SK-N-SH treated with all-trans-retinoic acid at 6 μM for 48 hours (cell line): Measurements from ENCODE around the gene GPC3.

Experiments used
- ATAC-seq: fragments of 200-7000 bp; cut with Tn5 transposase; 3 replicates; pipeline ENCODE4 v1.9.1; 2020; ENCODE audit warnings: mild to moderate bottlenecking, moderate library complexity
- ARNTL ChIP-seq: fragments of 450-650 bp; formaldehyde crosslinking; IDR thresholded peaks from 2 replicates; pipeline ENCODE4 v1.5.0; 2020; ENCODE audit warnings: low read depth, mild to moderate bottlenecking, moderate library complexity, borderline replicate concordance
- BACH2 ChIP-seq: fragments of 250-450 bp; sonication (Bioruptor Pico); IDR thresholded peaks from 2 replicates; pipeline ENCODE4 v1.9.0; 2021; ENCODE audit warnings: mild to moderate bottlenecking, borderline replicate concordance
- CREB5 ChIP-seq: fragments of 250-450 bp; sonication (Bioruptor Pico); IDR thresholded peaks from 2 replicates; pipeline ENCODE4 v1.5.1; 2020; ENCODE audit warnings: low read depth, mild to moderate bottlenecking, moderate library complexity
- ESRRG ChIP-seq: fragments of 250-450 bp; sonication (Bioruptor Pico); IDR thresholded peaks from 2 replicates; pipeline ENCODE4 v1.6.1; 2021; ENCODE audit warnings: mild to moderate bottlenecking
- GLIS3 ChIP-seq: fragments of 250-450 bp; sonication (Bioruptor Pico); IDR thresholded peaks from 2 replicates; pipeline ENCODE4 v1.5.0; 2020; ENCODE audit warnings: mild to moderate bottlenecking, moderate library complexity
- ISL1 ChIP-seq: fragments of 250-450 bp; sonication (Bioruptor Pico); IDR thresholded peaks from 2 replicates; pipeline ENCODE4 v2.1.2; 2022; ENCODE audit warnings: mild to moderate bottlenecking, moderate library complexity
- PATZ1 ChIP-seq: fragments of 250-450 bp; sonication (Bioruptor Pico); IDR thresholded peaks from 2 replicates; pipeline ENCODE4 v1.8.0; 2020; ENCODE audit warnings: mild to moderate bottlenecking, moderate library complexity, borderline replicate concordance
- RARB ChIP-seq: fragments of 250-450 bp; sonication (Bioruptor Pico); IDR thresholded peaks from 2 replicates; pipeline ENCODE4 v1.8.0; 2021; ENCODE audit warnings: mild to moderate bottlenecking, moderate library complexity
- SNAI2 ChIP-seq: fragments of 250-450 bp; sonication (Bioruptor Pico); IDR thresholded peaks from 2 replicates; pipeline ENCODE4 v1.5.0; 2020; ENCODE audit warnings: mild to moderate bottlenecking, moderate library complexity
- TCF4 ChIP-seq: fragments of 250-450 bp; sonication (Bioruptor Pico); IDR thresholded peaks from 2 replicates; pipeline ENCODE4 v1.8.0; 2021; ENCODE audit warnings: mild to moderate bottlenecking, moderate library complexity, borderline replicate concordance
- ZC3H10 ChIP-seq: fragments of 250-450 bp; sonication (Bioruptor Pico); IDR thresholded peaks from 2 replicates; pipeline ENCODE4 v1.5.1; 2021; ENCODE audit warnings: mild to moderate bottlenecking, moderate library complexity
- ZFP3 ChIP-seq: fragments of 250-450 bp; sonication (Bioruptor Pico); IDR thresholded peaks from 2 replicates; pipeline ENCODE4 v1.5.0; 2020; ENCODE audit warnings: mild to moderate bottlenecking, moderate library complexity
- ZFP30 ChIP-seq: fragments of 450-650 bp; formaldehyde crosslinking; IDR thresholded peaks from 2 replicates; pipeline ENCODE4 v1.5.0; 2022; ENCODE audit warnings: mild to moderate bottlenecking, moderate library complexity
- ZNF565 ChIP-seq: fragments of 450-650 bp; formaldehyde crosslinking; conservative IDR thresholded peaks from 2 replicates; pipeline ENCODE4 v1.5.0; 2020; ENCODE audit warnings: low read depth, mild to moderate bottlenecking, moderate library complexity
- ZNF70 ChIP-seq: fragments of 450-650 bp; formaldehyde crosslinking; IDR thresholded peaks from 2 replicates; pipeline ENCODE4 v1.5.0; 2020; ENCODE audit warnings: mild to moderate bottlenecking, moderate library complexity
- ZNF8 ChIP-seq: fragments of 450-650 bp; formaldehyde crosslinking; IDR thresholded peaks from 2 replicates; pipeline ENCODE4 v1.5.0; 2020; ENCODE audit warnings: mild to moderate bottlenecking, moderate library complexity
- TF ChIP-seq, protein P1 (sequence below): fragments of 250-450 bp; sonication (Bioruptor Pico); IDR thresholded peaks from 2 replicates; pipeline ENCODE4 v1.5.1; 2021; ENCODE audit warnings: mild to moderate bottlenecking, moderate library complexity
- TF ChIP-seq, protein P2 (sequence below): fragments of 250-450 bp; sonication (Bioruptor Pico); IDR thresholded peaks from 2 replicates; pipeline ENCODE4 v1.5.0; 2020; ENCODE audit warnings: mild to moderate bottlenecking, moderate library complexity
- TF ChIP-seq, protein P3 (sequence below): fragments of 250-450 bp; sonication (Bioruptor Pico); IDR thresholded peaks from 2 replicates; pipeline ENCODE4 v1.8.0; 2021; ENCODE audit warnings: low read depth, mild to moderate bottlenecking, moderate library complexity, borderline replicate concordance

The GPC3 gene

DNA sequence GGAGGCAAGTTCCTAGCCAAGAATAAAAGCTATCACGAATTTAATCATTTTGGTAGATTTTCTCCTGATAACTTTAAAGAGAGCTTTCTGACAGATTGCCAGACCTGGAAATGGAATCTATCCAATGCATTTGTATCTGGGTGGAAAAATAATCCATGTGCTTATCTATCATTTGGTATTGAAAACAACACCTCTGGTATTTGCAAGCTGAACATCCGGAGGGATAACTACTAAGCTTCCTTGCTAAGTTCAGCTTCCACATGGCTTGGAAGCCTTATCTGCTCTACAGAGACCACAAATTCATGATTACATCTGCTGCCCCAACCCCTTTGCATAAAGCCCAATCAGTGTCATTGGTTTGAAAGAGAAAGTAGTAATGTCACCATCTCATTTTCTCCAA is 230.7 kb downstream of the GPC3 start:
- no peak for ATAC-seq
- TF ChIP-seq ARNTL (CRISPR knock-in tag) (no peak), ESRRG (CRISPR knock-in tag) (no peak), SNAI2 (CRISPR knock-in tag) (no peak), PATZ1 (no peak), ZFP30 (CRISPR knock-in tag) (no peak), ZC3H10 (CRISPR knock-in tag) (no peak), GLIS3 (CRISPR knock-in tag) (no peak), ZFP3 (no peak)

GRCh38 chrX:133749951-133750350 is 235.4 kb downstream of the GPC3 start:
- no peak for TF ChIP-seq ESRRG (CRISPR knock-in tag)
- no peak for TF ChIP-seq ZNF8 (CRISPR knock-in tag)
- TF ChIP-seq, protein P1, sequence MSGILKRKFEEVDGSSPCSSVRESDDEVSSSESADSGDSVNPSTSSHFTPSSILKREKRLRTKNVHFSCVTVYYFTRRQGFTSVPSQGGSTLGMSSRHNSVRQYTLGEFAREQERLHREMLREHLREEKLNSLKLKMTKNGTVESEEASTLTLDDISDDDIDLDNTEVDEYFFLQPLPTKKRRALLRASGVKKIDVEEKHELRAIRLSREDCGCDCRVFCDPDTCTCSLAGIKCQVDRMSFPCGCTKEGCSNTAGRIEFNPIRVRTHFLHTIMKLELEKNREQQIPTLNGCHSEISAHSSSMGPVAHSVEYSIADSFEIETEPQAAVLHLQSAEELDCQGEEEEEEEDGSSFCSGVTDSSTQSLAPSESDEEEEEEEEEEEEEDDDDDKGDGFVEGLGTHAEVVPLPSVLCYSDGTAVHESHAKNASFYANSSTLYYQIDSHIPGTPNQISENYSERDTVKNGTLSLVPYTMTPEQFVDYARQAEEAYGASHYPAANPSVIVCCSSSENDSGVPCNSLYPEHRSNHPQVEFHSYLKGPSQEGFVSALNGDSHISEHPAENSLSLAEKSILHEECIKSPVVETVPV (CRISPR knock-in tag): no peak
- TF ChIP-seq GLIS3 (CRISPR knock-in tag): no peak
- TF ChIP-seq TCF4 (CRISPR knock-in tag): no peak
- TF ChIP-seq, protein P2, sequence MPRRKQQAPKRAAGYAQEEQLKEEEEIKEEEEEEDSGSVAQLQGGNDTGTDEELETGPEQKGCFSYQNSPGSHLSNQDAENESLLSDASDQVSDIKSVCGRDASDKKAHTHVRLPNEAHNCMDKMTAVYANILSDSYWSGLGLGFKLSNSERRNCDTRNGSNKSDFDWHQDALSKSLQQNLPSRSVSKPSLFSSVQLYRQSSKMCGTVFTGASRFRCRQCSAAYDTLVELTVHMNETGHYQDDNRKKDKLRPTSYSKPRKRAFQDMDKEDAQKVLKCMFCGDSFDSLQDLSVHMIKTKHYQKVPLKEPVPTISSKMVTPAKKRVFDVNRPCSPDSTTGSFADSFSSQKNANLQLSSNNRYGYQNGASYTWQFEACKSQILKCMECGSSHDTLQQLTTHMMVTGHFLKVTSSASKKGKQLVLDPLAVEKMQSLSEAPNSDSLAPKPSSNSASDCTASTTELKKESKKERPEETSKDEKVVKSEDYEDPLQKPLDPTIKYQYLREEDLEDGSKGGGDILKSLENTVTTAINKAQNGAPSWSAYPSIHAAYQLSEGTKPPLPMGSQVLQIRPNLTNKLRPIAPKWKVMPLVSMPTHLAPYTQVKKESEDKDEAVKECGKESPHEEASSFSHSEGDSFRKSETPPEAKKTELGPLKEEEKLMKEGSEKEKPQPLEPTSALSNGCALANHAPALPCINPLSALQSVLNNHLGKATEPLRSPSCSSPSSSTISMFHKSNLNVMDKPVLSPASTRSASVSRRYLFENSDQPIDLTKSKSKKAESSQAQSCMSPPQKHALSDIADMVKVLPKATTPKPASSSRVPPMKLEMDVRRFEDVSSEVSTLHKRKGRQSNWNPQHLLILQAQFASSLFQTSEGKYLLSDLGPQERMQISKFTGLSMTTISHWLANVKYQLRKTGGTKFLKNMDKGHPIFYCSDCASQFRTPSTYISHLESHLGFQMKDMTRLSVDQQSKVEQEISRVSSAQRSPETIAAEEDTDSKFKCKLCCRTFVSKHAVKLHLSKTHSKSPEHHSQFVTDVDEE (CRISPR knock-in tag): no peak
- no peak for TF ChIP-seq SNAI2 (CRISPR knock-in tag)
- no peak for TF ChIP-seq RARB (CRISPR knock-in tag)
- no peak for TF ChIP-seq ZNF70 (CRISPR knock-in tag)
- TF ChIP-seq, protein P3, sequence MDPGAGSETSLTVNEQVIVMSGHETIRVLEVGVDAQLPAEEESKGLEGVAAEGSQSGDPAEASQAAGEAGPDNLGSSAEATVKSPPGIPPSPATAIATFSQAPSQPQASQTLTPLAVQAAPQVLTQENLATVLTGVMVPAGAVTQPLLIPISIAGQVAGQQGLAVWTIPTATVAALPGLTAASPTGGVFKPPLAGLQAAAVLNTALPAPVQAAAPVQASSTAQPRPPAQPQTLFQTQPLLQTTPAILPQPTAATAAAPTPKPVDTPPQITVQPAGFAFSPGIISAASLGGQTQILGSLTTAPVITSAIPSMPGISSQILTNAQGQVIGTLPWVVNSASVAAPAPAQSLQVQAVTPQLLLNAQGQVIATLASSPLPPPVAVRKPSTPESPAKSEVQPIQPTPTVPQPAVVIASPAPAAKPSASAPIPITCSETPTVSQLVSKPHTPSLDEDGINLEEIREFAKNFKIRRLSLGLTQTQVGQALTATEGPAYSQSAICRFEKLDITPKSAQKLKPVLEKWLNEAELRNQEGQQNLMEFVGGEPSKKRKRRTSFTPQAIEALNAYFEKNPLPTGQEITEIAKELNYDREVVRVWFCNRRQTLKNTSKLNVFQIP (CRISPR knock-in tag): no peak
- TF ChIP-seq BACH2 (CRISPR knock-in tag): no peak
- no peak for TF ChIP-seq CREB5 (CRISPR knock-in tag)
- TF ChIP-seq ZNF565 (CRISPR knock-in tag): no peak
- TF ChIP-seq ZFP30 (CRISPR knock-in tag): no peak
- TF ChIP-seq ZC3H10 (CRISPR knock-in tag): no peak
- no peak for ATAC-seq

DNA sequence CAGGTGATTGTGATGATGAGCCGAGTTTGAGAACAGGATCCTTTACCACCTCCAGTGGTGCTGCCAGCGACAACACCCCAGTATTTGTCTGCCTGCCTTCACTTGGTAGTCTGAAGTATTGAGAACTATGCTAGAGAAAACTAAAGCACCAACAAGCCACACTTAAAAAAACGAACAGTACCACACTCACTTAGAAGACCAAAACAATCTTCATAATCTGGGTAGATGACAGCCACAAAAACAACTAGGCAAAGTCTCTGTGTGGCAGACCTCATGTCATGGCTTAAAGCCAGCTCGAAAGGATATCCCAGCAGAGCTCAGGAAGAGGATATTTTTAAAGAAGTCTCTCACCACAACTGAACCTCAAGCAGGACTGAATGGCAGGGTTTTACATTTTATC is 236.0 kb downstream of the GPC3 start:
- no peak for ATAC-seq
- TF ChIP-seq TCF4 (CRISPR knock-in tag): no peak

DNA sequence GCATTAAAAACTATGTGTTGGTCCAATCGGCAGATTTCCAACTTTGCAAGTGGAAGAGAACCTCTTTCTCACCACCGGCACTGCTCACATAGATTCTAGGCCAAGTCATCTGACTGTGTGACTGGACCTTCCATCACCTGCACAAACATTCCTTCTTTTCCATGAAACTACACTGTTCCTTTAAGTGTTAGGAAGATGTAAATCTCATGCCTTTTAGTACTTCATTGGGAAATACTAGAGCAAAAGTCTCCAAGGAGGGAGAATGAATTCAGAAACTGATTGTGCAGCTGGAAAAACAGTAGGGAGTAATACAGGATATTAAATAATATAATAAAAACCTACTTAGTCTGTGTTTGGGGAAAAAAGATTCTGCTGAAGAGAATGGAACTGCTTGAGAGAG is 238.2 kb downstream of the GPC3 start:
- TF ChIP-seq, protein P2 (CRISPR knock-in tag): no peak
- TF ChIP-seq ISL1 (CRISPR knock-in tag): no peak
- no peak for TF ChIP-seq ZC3H10 (CRISPR knock-in tag)
- no peak for TF ChIP-seq RARB (CRISPR knock-in tag)
- no peak for ATAC-seq
